Peyer's patch (tissue), 4 donors: Measurements from ENCODE around the gene EFNB2. TPM values are rescaled to one million over a fixed set of nuclear protein-coding genes. Genes with fewer than 3 reads are reported as not detected.

Experiments used
- DNase-seq, 3 donors: peaks; one replicate each; pipeline ENCODE4 v3.0.0-alpha.2; 2017 to 2019
- H3K27ac ChIP-seq, 4 donors: fragments of 200-600 bp; sonication (generic); one replicate each; pipeline ENCODE4 v1.5.1; 2016 to 2019
- H3K27me3 ChIP-seq, 2 donors: fragments of 200-600 bp; sonication (generic); one replicate each; pipeline ENCODE4 v1.5.1; 2019
- H3K36me3 ChIP-seq, 3 donors: fragments of 200-600 bp; sonication (generic); one replicate each; pipeline ENCODE4 v1.5.1; 2016 to 2019
- H3K4me1 ChIP-seq, 4 donors: fragments of 200-600 bp; sonication (generic); one replicate each; pipeline ENCODE4 v1.5.1; 2016 to 2019
- H3K4me3 ChIP-seq, 4 donors: fragments of 200-600 bp; sonication (generic); 1 replicate in 3 of 4; 2 replicates in 1 of 4; pipeline ENCODE4 v1.5.1; 2016 to 2019; ENCODE audit warnings: mild to moderate bottlenecking in 1 of 4
- H3K9me3 ChIP-seq, 4 donors: fragments of 200-600 bp; sonication (generic); one replicate each; pipeline ENCODE4 v1.5.1; 2016 to 2019; ENCODE audit warnings: mild to moderate bottlenecking in 1 of 4
- CTCF ChIP-seq, 6 experiments: fragments of 450-650 bp in 4 of 6; fragments of 200-600 bp in 2 of 6; sonication (generic) in 1 of 6; IDR thresholded peaks; one replicate each; pipeline ENCODE4 v1.5.1; 2017 to 2019; ENCODE audit warnings: antibody characterized with exemption in 6 of 6, mild to moderate bottlenecking in 3 of 6, moderate library complexity in 1 of 6
- POLR2A ChIP-seq, 2 donors: fragments of 450-650 bp; IDR thresholded peaks; one replicate each; pipeline ENCODE4 v1.5.1; 2017; ENCODE audit warnings: antibody characterized with exemption in 2 of 2, mild to moderate bottlenecking in 2 of 2, moderate library complexity in 2 of 2
- total RNA-seq, 4 donors: library from RNA; depleted of rRNA; stranded (reverse); fragments of >200 nt; gene quantifications; one replicate each; pipeline ENCODE4 v1.1.0, GENCODE V29; 2016

The EFNB2 gene
- total RNA-seq, 4 donors from 2014 or later, result 5.8 to 38.9 (median 30.2) TPM

GRCh38 chr13:106534639-106535551, 567 bp downstream of the EFNB2 start:
- peak overlapping the region; percentile 49 to 88 (median 72) for H3K4me3 ChIP-seq

GRCh38 chr13:106533943-106534638, 1.4 kb downstream of the EFNB2 start:
- Histone ChIP-seq H3K4me3 (peak overlapping the region; percentile 49 to 88 (median 72)), H3K4me1 (peaks cover 0 to 13% (median 10%) of the 10 kb centered on the region in 4 donors), H3K9me3 (no peaks in the 10 kb centered on the region), H3K36me3 (no peaks in the 10 kb centered on the region), H3K27ac (peak overlapping the region; percentile 40 to 89 (median 68)), H3K27me3 (no peaks in the 10 kb centered on the region)
- peak in 2 of 3 donors; percentile 62 to 76 for DNase-seq
- TF ChIP-seq CTCF (IDR thresholded peaks at IDR 0.05), result no peak
- TF ChIP-seq POLR2A (IDR thresholded peaks at IDR 0.05), result no peak

More at GRCh38 chr13:106534639-106535551, 567 bp downstream of the EFNB2 start:
- Histone ChIP-seq H3K27me3 (no peaks in the 10 kb centered on the region), H3K36me3 (no peaks in the 10 kb centered on the region), H3K9me3 (no peaks in the 10 kb centered on the region), H3K4me1 (peaks cover 0 to 13% (median 10%) of the 10 kb centered on the region in 4 donors), H3K27ac (peak overlapping the region; percentile 64 to 89 (median 74))
- peak in 1 of 3 donors; percentile 70 for DNase-seq
- TF ChIP-seq POLR2A (IDR thresholded peaks at IDR 0.05) (no peak), CTCF (IDR thresholded peaks at IDR 0.05) (no peak)

GRCh38 chr13:106533101-106533942, 2.1 kb downstream of the EFNB2 start:
- Histone ChIP-seq H3K4me1 (peaks cover 0 to 13% (median 12%) of the 10 kb centered on the region in 4 donors), H3K36me3 (no peaks in the 10 kb centered on the region), H3K27me3 (no peaks in the 10 kb centered on the region), H3K4me3 (peak overlapping the region; percentile 49 to 88 (median 72)), H3K27ac (peak overlapping the region; percentile 40 to 89 (median 68)), H3K9me3 (no peaks in the 10 kb centered on the region)
- no peak for TF ChIP-seq POLR2A (IDR thresholded peaks at IDR 0.05)
- peak in 4 of 6 experiments; percentile 43 to 65 (median 52) for TF ChIP-seq CTCF (IDR thresholded peaks at IDR 0.05)
- DNase-seq, result peak in 2 of 3 donors; percentile 87 to 92

GRCh38 chr13:106532111-106532929, 3.1 kb downstream of the EFNB2 start:
- TF ChIP-seq POLR2A (IDR thresholded peaks at IDR 0.05), result no peak
- peak in 1 of 3 donors; percentile 58 for DNase-seq
- peak overlapping the region in 3 of 4 donors; percentile 49 to 88 (median 79) for H3K4me3 ChIP-seq
- peaks cover 0 to 13% (median 12%) of the 10 kb centered on the region in 4 donors for H3K4me1 ChIP-seq
- no peaks in the 10 kb centered on the region for H3K36me3 ChIP-seq
- no peaks in the 10 kb centered on the region for H3K9me3 ChIP-seq
- H3K27me3 ChIP-seq, result no peaks in the 10 kb centered on the region
- peak overlapping the region in 2 of 4 donors; percentile 19 to 89 for H3K27ac ChIP-seq

GRCh38 chr13:106530980-106531481, 4.4 kb downstream of the EFNB2 start:
- no peaks in the 10 kb centered on the region for H3K9me3 ChIP-seq
- H3K27ac ChIP-seq, result no peak overlapping the region
- no peaks in the 10 kb centered on the region for H3K36me3 ChIP-seq
- H3K4me3 ChIP-seq, result peak overlapping the region in 2 of 4 donors; percentile 7 to 88
- no peak for DNase-seq
- H3K4me1 ChIP-seq, result peaks cover 0 to 12% (median 10%) of the 10 kb centered on the region in 4 donors
- H3K27me3 ChIP-seq, result no peaks in the 10 kb centered on the region
- no peak for TF ChIP-seq POLR2A (IDR thresholded peaks at IDR 0.05)
- TF ChIP-seq CTCF (IDR thresholded peaks at IDR 0.05), result no peak
